Immature natural killer cell (primary cell): ENCODE data around the gene EYS. TPM values are rescaled to one million over a fixed set of nuclear protein-coding genes. Genes with fewer than 3 reads are reported as not detected.

ENCODE experiments used
- DNase-seq, 3 donors: peaks; one replicate each; pipeline ENCODE4 v3.0.0; 2022; ENCODE audit warnings: mixed read lengths in 1 of 3
- H3K27ac Mint-ChIP-seq, 6 donors: one replicate each; pipeline ENCODE4 v1.8.0; 2020; ENCODE audit warnings: mixed read lengths in 6 of 6, mild to moderate bottlenecking in 5 of 6, inconsistent platforms in 4 of 6, moderate library complexity in 3 of 6
- H3K27me3 Mint-ChIP-seq, 3 donors: one replicate each; pipeline ENCODE4 v1.8.0; 2020 to 2021; ENCODE audit warnings: low read depth in 3 of 3, mild to moderate bottlenecking in 3 of 3, mixed read lengths in 3 of 3, moderate library complexity in 3 of 3, inconsistent platforms in 1 of 3
- H3K36me3 Mint-ChIP-seq, 3 donors: one replicate each; pipeline ENCODE4 v1.8.0; 2020; ENCODE audit warnings: mixed read lengths in 3 of 3, inconsistent platforms in 2 of 3, mild to moderate bottlenecking in 2 of 3
- H3K4me1 Mint-ChIP-seq, 2 donors: one replicate each; pipeline ENCODE4 v1.8.0; 2020; ENCODE audit warnings: inconsistent platforms in 2 of 2, mild to moderate bottlenecking in 2 of 2, mixed read lengths in 2 of 2, moderate library complexity in 1 of 2
- H3K4me3 Mint-ChIP-seq, 5 donors: one replicate each; pipeline ENCODE4 v1.8.0; 2020; ENCODE audit warnings: mild to moderate bottlenecking in 5 of 5, mixed read lengths in 5 of 5, inconsistent platforms in 3 of 5, moderate library complexity in 3 of 5
- H3K9me3 Mint-ChIP-seq, 6 donors: one replicate each; pipeline ENCODE4 v1.8.0; 2020; ENCODE audit warnings: mild to moderate bottlenecking in 6 of 6, mixed read lengths in 6 of 6, inconsistent platforms in 4 of 6, moderate library complexity in 3 of 6
- polyA plus RNA-seq, 3 donors: library from polyadenylated mRNA; unstranded; fragments of 300-500 nt; fragmentation: Illumina TruSeq; gene quantifications; one replicate each; pipeline ENCODE4 v1.2.3, GENCODE V29; 2021

Gene EYS
- polyA plus RNA-seq, 3 donors from 2014 or later = not detected

DNA sequence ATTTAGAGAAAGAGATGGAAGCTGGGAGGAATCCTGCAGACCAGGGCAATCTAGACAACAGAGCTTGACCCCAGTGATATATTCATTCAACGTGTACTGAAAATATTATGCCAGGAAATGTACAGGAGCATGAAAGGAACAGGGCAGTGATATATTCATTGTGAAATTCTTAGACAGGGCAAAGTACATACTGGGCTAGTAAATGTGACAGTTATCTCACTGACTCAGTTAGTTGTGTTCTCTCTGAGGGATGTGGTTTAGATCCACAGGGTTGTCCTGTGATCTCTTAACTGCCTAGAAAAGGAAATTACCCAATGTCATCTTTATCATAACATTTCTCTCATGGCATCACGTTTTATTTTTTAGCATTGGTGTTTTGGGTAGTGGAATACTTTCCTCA lies 891.3 kb downstream of the EYS start:
- peaks cover 5 to 34% (median 13%) of the 10 kb centered on the region in 6 donors for H3K9me3 Mint-ChIP-seq
- H3K4me3 Mint-ChIP-seq = no peak overlapping the region
- peaks cover 0 to 1% (median 0%) of the 10 kb centered on the region in 3 donors for H3K27me3 Mint-ChIP-seq
- DNase-seq = no peak
- no peak overlapping the region for H3K27ac Mint-ChIP-seq
- H3K4me1 Mint-ChIP-seq = no peaks in the 10 kb centered on the region
- H3K36me3 Mint-ChIP-seq = no peaks in the 10 kb centered on the region

DNA sequence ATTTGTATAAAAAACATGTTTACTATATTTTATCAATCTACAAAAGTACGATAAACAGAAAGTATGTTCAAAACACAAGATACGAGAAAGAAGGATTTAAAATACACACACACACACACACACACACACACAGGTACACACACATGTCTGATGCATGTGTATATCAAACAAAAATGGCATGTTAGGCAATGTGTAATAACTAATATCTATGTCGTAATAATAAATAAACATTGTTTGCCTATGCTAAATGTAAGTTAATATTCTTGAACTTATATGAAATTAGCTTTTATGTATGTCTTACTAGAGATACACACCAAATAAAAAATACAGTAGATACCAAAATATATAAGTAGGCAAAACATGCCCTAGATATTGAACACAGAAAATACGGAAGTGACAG lies 894.9 kb downstream of the EYS start:
- Mint-ChIP-seq H3K27me3 (no peaks in the 10 kb centered on the region), H3K9me3 (peaks cover 0 to 35% (median 12%) of the 10 kb centered on the region in 6 donors), H3K36me3 (no peaks in the 10 kb centered on the region), H3K27ac (no peak overlapping the region), H3K4me1 (no peaks in the 10 kb centered on the region), H3K4me3 (no peak overlapping the region)
- no peak for DNase-seq

DNA sequence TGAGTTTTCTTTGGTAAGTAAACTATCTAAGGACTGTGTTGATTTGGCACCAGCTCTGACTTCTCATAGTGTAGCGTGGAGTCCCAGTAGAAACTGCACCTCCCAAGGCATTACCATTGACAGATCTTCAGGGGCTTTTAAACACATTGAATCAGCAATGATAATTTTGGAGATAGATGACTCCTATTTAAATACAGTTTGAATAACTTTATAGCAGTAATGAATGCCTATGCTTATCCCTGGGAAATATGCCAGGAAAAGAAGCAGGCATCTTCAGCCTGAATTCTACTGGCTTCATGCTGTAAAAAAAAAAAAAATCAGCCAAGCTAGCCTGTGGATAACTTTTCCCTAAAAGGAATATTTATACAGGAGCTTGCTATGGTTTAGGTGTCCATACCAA lies 895.9 kb downstream of the EYS start:
- H3K4me3 Mint-ChIP-seq = no peak overlapping the region
- peaks cover 0 to 30% (median 11%) of the 10 kb centered on the region in 6 donors for H3K9me3 Mint-ChIP-seq
- H3K27ac Mint-ChIP-seq = no peak overlapping the region
- no peaks in the 10 kb centered on the region for H3K27me3 Mint-ChIP-seq
- H3K36me3 Mint-ChIP-seq = no peaks in the 10 kb centered on the region
- DNase-seq = no peak
- H3K4me1 Mint-ChIP-seq = no peaks in the 10 kb centered on the region

DNA sequence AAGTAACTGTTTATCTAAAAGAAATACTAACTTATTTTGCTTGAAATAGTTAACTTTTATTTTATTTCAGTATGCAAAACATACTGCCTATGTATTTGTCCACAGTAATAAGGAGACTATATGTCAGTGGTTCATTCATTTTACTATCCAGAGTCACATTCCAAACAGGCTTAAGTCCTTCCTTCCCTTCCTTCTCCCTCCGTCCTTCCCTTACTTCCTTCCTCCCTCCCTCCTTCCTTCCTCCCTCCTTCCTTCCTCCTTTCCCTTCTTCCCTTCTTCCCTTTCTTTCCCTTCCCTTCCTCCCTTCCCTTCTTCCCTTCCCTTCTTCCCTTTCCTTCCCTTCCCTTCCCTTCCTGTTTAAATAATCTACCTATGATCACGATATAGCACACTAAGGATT lies 899.2 kb downstream of the EYS start:
- no peaks in the 10 kb centered on the region for H3K27me3 Mint-ChIP-seq
- no peaks in the 10 kb centered on the region for H3K4me1 Mint-ChIP-seq
- H3K9me3 Mint-ChIP-seq = peaks cover 0 to 22% (median 8%) of the 10 kb centered on the region in 6 donors
- no peaks in the 10 kb centered on the region for H3K36me3 Mint-ChIP-seq
- no peak overlapping the region for H3K4me3 Mint-ChIP-seq
- no peak for DNase-seq
- H3K27ac Mint-ChIP-seq = no peak overlapping the region

DNA sequence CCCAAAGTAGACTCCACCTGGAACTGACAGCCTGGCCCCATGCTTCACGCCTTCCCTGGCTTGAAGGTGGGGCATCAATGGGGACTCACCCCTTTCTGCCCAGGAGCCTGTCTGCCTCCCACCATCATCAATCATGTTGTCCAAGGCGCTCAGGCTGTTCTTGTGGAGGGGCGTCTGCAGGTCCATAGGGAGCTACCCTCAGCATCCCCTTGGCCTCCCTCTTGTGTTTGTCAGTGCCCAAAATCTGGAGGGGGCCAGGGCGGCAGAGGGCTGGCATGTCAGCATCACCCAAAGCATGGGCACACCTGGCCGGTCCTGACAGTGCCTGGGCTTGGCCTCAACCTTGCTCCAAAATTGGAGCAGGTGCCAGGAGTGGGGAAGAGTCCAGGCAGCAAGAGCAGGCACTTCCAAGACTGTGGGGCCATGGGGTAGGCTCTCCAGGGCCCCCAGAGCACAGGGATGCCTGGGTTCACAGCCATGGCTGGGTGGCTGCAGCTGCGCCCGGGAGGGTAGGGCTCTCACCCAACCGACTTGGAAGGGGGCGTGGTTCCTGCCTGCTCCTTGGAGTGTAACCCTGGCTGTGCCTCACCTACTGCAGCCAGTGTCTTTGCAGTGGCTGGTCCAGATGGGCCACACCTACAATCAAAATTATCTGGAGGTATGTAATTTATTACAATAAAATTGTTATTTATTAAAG lies 903.4 kb downstream of the EYS start:
- no peaks in the 10 kb centered on the region for H3K4me1 Mint-ChIP-seq
- no peak overlapping the region for H3K4me3 Mint-ChIP-seq
- H3K27ac Mint-ChIP-seq = no peak overlapping the region
- peaks cover 2 to 19% (median 11%) of the 10 kb centered on the region in 6 donors for H3K9me3 Mint-ChIP-seq
- H3K36me3 Mint-ChIP-seq = no peaks in the 10 kb centered on the region
- H3K27me3 Mint-ChIP-seq = no peaks in the 10 kb centered on the region
- no peak for DNase-seq

DNA sequence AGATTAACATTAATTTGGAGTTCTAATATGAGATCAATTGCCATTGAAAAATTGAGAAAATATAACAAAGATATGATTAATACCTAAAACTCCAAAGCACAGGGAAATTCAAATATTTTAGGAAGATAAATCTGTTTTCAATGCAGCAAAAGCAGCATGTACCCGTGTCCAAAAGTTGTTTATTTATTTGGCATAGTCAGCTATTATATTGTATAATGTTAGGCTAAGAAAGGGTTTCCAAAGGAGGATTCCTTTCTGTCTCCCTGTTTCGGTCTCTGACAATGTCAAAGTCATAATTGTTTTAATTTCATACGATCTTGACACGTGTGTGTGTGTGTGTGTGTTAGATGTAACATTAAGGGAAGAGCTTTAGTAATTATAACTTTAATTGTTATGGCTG lies 914.5 kb downstream of the EYS start:
- peaks cover 0 to 2% (median 0%) of the 10 kb centered on the region in 3 donors for H3K27me3 Mint-ChIP-seq

DNA sequence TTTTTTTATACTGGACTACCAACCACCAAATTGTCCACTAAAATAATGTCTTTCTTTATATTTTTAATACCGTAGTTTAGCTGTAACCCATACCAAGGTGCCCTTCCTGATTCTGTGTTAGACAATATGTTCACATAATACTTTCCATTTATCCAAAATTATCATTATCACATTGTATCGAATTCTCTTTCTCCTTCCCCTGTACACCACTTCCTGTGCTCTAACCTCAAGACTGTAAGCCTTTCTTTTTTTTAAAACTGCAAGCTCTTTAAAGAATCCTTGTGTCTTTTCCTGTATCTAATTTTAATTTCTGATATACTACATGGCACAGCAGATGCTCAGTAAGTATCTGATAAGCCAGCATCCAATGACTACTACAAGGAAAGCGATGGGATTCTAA lies 917.5 kb downstream of the EYS start:
- DNase-seq = no peak
- Mint-ChIP-seq H3K4me1 (no peaks in the 10 kb centered on the region), H3K27me3 (peaks cover 0 to 2% (median 0%) of the 10 kb centered on the region in 3 donors), H3K4me3 (no peak overlapping the region), H3K27ac (no peak overlapping the region), H3K36me3 (no peaks in the 10 kb centered on the region), H3K9me3 (peaks cover 10 to 62% (median 17%) of the 10 kb centered on the region in 6 donors)

More for the DNA sequence above, 914.5 kb downstream of the EYS start:
- Mint-ChIP-seq H3K36me3 (no peaks in the 10 kb centered on the region), H3K9me3 (peaks cover 9 to 67% (median 27%) of the 10 kb centered on the region in 6 donors), H3K27ac (no peak overlapping the region), H3K4me1 (no peaks in the 10 kb centered on the region), H3K4me3 (no peak overlapping the region)
- DNase-seq = no peak

DNA sequence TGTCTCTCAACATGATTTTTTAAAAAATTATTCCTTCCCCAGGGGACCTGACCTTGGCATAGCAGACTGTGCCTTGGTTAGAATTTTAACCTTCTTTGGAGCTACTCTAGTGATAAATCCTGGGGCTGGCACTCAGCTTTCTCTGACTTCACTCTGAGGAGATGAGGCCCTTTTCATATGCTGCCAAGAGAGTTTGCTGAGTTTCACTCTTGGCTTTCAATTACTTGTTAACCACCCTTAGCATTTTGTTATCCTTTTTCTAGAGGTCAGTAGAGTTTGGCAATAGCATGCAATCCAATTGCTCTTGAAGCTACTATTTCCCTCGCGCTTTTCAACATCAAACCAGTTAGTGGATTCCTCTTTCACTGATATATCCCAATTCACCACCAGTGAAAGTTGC lies 920.3 kb downstream of the EYS start:
- H3K4me3 Mint-ChIP-seq = no peak overlapping the region
- no peak overlapping the region for H3K27ac Mint-ChIP-seq
- no peaks in the 10 kb centered on the region for H3K36me3 Mint-ChIP-seq
- no peaks in the 10 kb centered on the region for H3K4me1 Mint-ChIP-seq
- peaks cover 12 to 56% (median 19%) of the 10 kb centered on the region in 6 donors for H3K9me3 Mint-ChIP-seq
- DNase-seq = no peak
- peaks cover 0 to 2% (median 0%) of the 10 kb centered on the region in 3 donors for H3K27me3 Mint-ChIP-seq

DNA sequence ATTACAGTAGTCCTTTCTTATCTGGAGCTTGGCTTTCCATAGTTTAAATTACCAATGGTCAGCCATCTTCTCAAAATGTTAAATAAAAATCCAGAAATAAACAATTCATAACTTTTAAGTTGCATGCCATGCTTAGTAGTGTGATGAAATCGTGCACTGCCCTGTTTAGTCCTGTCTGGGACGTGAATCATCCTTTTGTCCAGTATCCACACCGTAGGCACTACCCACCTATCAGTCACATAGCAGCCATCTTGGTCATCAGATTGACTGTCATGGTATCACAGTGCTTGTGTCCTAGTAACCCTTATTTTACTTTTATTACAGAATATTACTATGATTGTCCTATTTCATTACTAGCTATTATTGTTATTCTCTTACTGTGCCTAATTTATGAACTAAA lies 924.1 kb downstream of the EYS start:
- no peak for DNase-seq
- peaks cover 0 to 2% (median 0%) of the 10 kb centered on the region in 3 donors for H3K27me3 Mint-ChIP-seq
- peaks cover 3 to 64% (median 32%) of the 10 kb centered on the region in 6 donors for H3K9me3 Mint-ChIP-seq
- H3K4me3 Mint-ChIP-seq = no peak overlapping the region
- no peaks in the 10 kb centered on the region for H3K4me1 Mint-ChIP-seq
- H3K27ac Mint-ChIP-seq = no peak overlapping the region
- H3K36me3 Mint-ChIP-seq = peaks cover 0 to 3% (median 0%) of the 10 kb centered on the region in 3 donors

DNA sequence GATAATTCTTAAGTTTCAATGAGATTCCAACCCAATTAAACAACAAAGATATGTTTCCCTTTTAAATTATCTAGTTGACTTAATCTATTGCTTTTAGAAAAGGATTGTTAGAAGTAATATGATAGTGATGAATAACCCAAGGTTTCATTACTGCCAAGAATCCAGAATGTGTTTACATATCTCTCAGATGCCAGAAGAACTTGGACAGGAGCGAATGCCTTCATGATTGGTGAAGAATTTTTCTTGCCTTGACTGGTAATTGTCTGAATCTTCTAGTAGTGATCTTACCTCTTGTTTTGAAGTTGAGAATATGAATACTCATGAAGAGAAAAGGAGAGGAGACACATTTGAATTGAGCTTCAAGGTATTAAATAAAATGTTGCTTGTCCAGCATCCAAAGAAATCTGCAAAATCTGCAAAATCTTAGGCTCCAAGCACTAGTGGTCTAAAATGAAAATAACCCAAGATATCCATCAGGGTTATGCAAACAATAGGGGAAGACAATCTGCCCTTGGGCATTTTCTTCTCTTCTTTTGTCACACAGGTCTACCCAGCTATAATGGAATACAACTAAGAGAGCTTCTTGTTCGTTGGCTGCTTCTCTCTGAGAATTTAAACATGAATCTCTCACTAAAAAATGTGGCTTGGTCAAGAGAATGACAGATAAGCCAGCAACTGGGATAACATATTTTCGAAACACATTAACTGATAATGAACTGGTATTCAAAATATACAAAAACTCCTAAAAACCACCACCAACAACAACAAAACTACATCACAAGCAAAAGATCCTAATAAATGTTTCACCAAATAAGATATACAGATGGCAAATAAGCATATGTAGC lies 928.9 kb downstream of the EYS start:
- Mint-ChIP-seq H3K4me3 (no peak overlapping the region), H3K27ac (no peak overlapping the region), H3K9me3 (peaks cover 7 to 73% (median 44%) of the 10 kb centered on the region in 6 donors), H3K36me3 (peaks cover 0 to 7% (median 0%) of the 10 kb centered on the region in 3 donors), H3K4me1 (no peaks in the 10 kb centered on the region), H3K27me3 (no peaks in the 10 kb centered on the region)
- DNase-seq = no peak

DNA sequence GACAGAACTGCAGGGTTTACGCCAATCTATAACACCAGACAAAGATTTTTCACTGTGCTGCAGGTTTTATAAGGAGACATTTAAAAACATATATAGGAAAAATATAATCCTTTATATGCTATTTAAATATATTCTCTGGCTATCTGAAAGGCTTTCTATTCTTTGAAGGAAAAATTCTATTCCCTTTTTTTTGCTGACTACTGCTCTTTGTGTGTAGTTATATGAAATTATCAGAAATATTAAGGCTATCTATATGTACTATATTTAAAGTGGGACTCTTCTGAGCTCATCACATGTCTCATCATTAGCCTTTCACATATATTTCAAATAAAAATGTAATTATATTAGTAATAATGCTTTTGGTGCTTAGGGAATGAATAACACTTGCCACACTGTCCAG lies 930.7 kb downstream of the EYS start:
- Mint-ChIP-seq H3K36me3 (peaks cover 0 to 7% (median 0%) of the 10 kb centered on the region in 3 donors), H3K9me3 (peaks cover 10 to 62% (median 47%) of the 10 kb centered on the region in 6 donors), H3K27ac (no peak overlapping the region), H3K27me3 (peaks cover 0 to 2% (median 0%) of the 10 kb centered on the region in 3 donors), H3K4me1 (no peaks in the 10 kb centered on the region), H3K4me3 (no peak overlapping the region)
- DNase-seq = no peak

DNA sequence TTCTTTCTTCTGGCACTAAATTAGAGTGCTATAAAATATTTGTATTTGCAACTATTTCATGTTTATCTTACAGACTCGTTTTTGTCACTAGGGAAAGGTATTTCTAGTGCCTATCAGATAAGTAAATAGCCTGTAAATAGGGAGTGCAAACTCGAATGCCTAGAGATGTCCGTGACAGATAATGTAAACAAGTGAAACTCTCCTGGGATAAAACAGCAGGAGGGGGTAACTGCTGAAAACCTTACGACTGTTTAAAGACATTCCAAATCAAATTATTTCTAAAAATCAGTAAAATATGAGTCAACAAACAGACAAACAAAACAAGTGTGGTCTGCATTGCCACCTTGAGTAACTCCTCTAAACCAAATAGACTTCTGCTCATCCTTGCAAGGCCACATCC lies 932.1 kb downstream of the EYS start:
- Mint-ChIP-seq H3K27me3 (peaks cover 0 to 2% (median 0%) of the 10 kb centered on the region in 3 donors), H3K36me3 (peaks cover 0 to 4% (median 0%) of the 10 kb centered on the region in 3 donors), H3K27ac (no peak overlapping the region), H3K4me3 (no peak overlapping the region), H3K9me3 (peaks cover 10 to 48% (median 42%) of the 10 kb centered on the region in 6 donors), H3K4me1 (no peaks in the 10 kb centered on the region)
- DNase-seq = no peak

DNA sequence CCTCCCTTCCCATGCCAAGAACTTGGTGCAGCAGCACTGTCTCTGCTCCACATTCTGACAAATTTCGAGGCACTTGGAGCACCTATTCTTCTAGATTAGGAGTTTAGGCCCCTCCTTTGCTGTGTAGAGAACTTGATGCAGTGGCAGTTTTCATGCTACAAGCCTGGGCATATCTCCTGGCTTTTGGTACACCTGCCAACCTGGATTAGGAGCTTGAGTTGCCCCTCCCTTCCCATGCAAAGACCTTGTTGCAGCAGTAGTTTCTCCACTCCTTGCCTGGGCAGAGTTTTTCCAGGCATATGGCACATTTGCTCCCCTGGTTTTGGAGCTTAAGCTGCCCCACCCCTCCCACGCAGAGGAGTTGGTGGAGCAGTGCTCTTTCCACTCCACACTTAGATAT lies 956.1 kb downstream of the EYS start:
- Mint-ChIP-seq H3K27ac (no peak overlapping the region), H3K36me3 (no peaks in the 10 kb centered on the region), H3K27me3 (peaks cover 0 to 2% (median 0%) of the 10 kb centered on the region in 3 donors), H3K9me3 (peaks cover 12 to 62% (median 44%) of the 10 kb centered on the region in 6 donors), H3K4me1 (no peaks in the 10 kb centered on the region), H3K4me3 (no peak overlapping the region)
- DNase-seq = no peak

DNA sequence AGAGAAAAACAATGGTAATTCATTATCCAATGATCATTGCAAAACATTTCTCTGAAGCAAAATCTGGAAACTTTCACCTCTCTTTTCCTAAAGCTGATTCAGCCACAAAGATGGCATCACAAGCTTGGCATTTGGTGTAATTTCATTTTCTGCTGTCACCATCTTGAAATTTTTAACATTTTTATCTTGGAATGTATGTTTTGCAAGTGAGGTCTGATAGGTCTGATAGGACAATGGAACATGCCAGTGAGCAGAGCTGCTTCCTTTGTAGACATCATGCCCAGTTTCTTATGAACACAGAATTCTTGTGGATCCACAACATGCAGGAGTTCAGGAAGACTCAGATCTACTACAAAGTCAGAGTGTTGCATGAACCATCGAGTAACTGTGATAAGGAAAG lies 969.6 kb downstream of the EYS start:
- Mint-ChIP-seq H3K4me1 (no peaks in the 10 kb centered on the region), H3K36me3 (no peaks in the 10 kb centered on the region), H3K27me3 (peaks cover 0 to 2% (median 0%) of the 10 kb centered on the region in 3 donors), H3K4me3 (no peak overlapping the region), H3K9me3 (peaks cover 4 to 37% (median 12%) of the 10 kb centered on the region in 6 donors), H3K27ac (no peak overlapping the region)
- no peak for DNase-seq
